HG02610 (cell line): ENCODE measurements around the gene DIPK1C.
"Not testable (repeated sequence)": the region's sequence is repeated elsewhere in the genome, so short reads cannot be mapped to it uniquely, and the experiment has no call there.

Experiments
- ATAC-seq: cut with Tn5 transposase; IDR thresholded peaks from one replicate; pipeline ENCODE4 v1.9.1; 2021; ENCODE audit warnings: mild to moderate bottlenecking, moderate library complexity; ENCODE audit not compliant: unreplicated experiment

The DIPK1C gene

GRCh38 chr18:74457043-74457724, at the start of gene DIPK1C:
TSS of gene DIPK1C (minus strand) at chr18:74457308. CDS start at chr18:74457259, 49 bp downstream.
- ATAC-seq, result no peak

GRCh38 chr18:74506448-74507084, 49.5 kb upstream of the DIPK1C start:
- ATAC-seq, result no peak

- ATAC-seq, result no peak
These were observed 48.7 kb upstream of the DIPK1C start for GRCh38 chr18:74505776-74506175.

GRCh38 chr18:74503137-74503536, 46.0 kb upstream of the DIPK1C start:
- ATAC-seq, result no peak

GRCh38 chr18:74501386-74501785, 44.3 kb upstream of the DIPK1C start:
- no peak for ATAC-seq

- ATAC-seq, result not testable (repeated sequence)
These were observed 43.7 kb upstream of the DIPK1C start for GRCh38 chr18:74500774-74501173.

GRCh38 chr18:74500372-74500771, 43.3 kb upstream of the DIPK1C start:
- ATAC-seq, result no peak

GRCh38 chr18:74499633-74500032, 42.5 kb upstream of the DIPK1C start:
- peak; percentile 35 for ATAC-seq

GRCh38 chr18:74498712-74499627, 41.9 kb upstream of the DIPK1C start:
- ATAC-seq, result peak; percentile 35

- ATAC-seq, result no peak
These were observed 40.7 kb upstream of the DIPK1C start for GRCh38 chr18:74497778-74498177.

- no peak for ATAC-seq
These were observed 40.2 kb upstream of the DIPK1C start for GRCh38 chr18:74497324-74497676.

- peak; percentile 15 for ATAC-seq
These were observed 39.6 kb upstream of the DIPK1C start for GRCh38 chr18:74496508-74497323.

- peak; percentile 73 for ATAC-seq
These were observed 38.7 kb upstream of the DIPK1C start, which contains the start of gene CNDP2 for GRCh38 chr18:74495581-74496507. TSS of gene CNDP2 (plus strand) at chr18:74496363. CDS start at chr18:74499974, 3,611 bp downstream.

- no peak for ATAC-seq
These were observed 37.4 kb upstream of the DIPK1C start for GRCh38 chr18:74494514-74494913.

- no peak for ATAC-seq
These were observed 36.6 kb upstream of the DIPK1C start for GRCh38 chr18:74493689-74494088.

- no peak for ATAC-seq
These were observed 35.2 kb upstream of the DIPK1C start for GRCh38 chr18:74492259-74492658.

GRCh38 chr18:74489676-74490075, 32.6 kb upstream of the DIPK1C start:
- no peak for ATAC-seq

GRCh38 chr18:74488864-74489263, 31.8 kb upstream of the DIPK1C start:
- ATAC-seq, result no peak

GRCh38 chr18:74488354-74488753, 31.2 kb upstream of the DIPK1C start:
- no peak for ATAC-seq
